Prostate gland (tissue), 2 donors: ENCODE results near the gene KANSL1. TPM values are rescaled to one million over a fixed set of nuclear protein-coding genes. Genes with fewer than 3 reads are reported as not detected.
"Not testable (repeated sequence)": the region's sequence is repeated elsewhere in the genome, so short reads cannot be mapped to it uniquely, and the experiment has no call there.

ENCODE experiments used
- DNase-seq: peaks from one replicate; pipeline ENCODE4 v3.0.0-alpha.2; 2019; ENCODE audit warnings: low spot score
- H3K27ac ChIP-seq, 2 donors: fragments of 200-600 bp; sonication (generic); 2 replicates each; pipeline ENCODE4 v1.5.1; 2017 to 2019
- H3K27me3 ChIP-seq: fragments of 200-600 bp; sonication (generic); replicated peaks from 2 replicates; pipeline ENCODE4 v1.5.1; 2019; ENCODE audit not compliant: insufficient read depth
- H3K36me3 ChIP-seq, 2 donors: fragments of 200-600 bp; sonication (generic); 1 replicate in 1 of 2; 2 replicates in 1 of 2; pipeline versions ENCODE4 v1.5.1 to v1.8.1; 2017 to 2019
- H3K4me1 ChIP-seq: fragments of 200-600 bp; sonication (generic); replicated peaks from 2 replicates; pipeline ENCODE4 v1.5.1; 2019
- H3K4me3 ChIP-seq, 2 donors: fragments of 200-600 bp; sonication (generic); 2 replicates each; pipeline ENCODE4 v1.5.1; 2017 to 2019
- H3K9me3 ChIP-seq: fragments of 200-600 bp; sonication (generic); 2 replicates; pipeline ENCODE4 v1.5.1; 2017
- CTCF ChIP-seq, 4 experiments: fragments of 200-600 bp in 2 of 4; fragments of 450-650 bp in 2 of 4; sonication (generic) in 2 of 4; IDR thresholded peaks; 1 replicate in 3 of 4; 2 replicates in 1 of 4; pipeline ENCODE4 v1.5.1; 2016 to 2019; ENCODE audit warnings: antibody characterized with exemption in 4 of 4, mild to moderate bottlenecking in 2 of 4, moderate library complexity in 2 of 4
- POLR2A ChIP-seq: fragments of 450-650 bp; IDR thresholded peaks from one replicate; pipeline ENCODE4 v1.6.1; 2016; ENCODE audit warnings: antibody characterized with exemption, mild to moderate bottlenecking
- POLR2AphosphoS5 ChIP-seq: sonication (generic); formaldehyde crosslinking; IDR thresholded peaks from one replicate; pipeline ENCODE4 v1.6.1; 2017; ENCODE audit warnings: antibody characterized with exemption
- WGBS: methylation state at CpG from one replicate; pipeline ENCODE4 v1.1.5; 2018; 5-methylcytosine and 5-hydroxymethylcytosine counted together
- intact Hi-C: fragments of 100-400 bp; cut with DNase I; formaldehyde crosslinking; loops from one replicate; pipeline ENCODE4 v1.14.2; 2022
- total RNA-seq, 2 donors: library from RNA; depleted of rRNA; stranded (reverse); fragments of >200 nt; gene quantifications; one replicate each; pipeline ENCODE4 v1.1.0, GENCODE V29; 2016

Gene KANSL1
- total RNA-seq, 2 donors from 2014 or later: 60.4 to 109 TPM

GRCh38 chr17:46182961-46183360 is 10.3 kb downstream of the KANSL1 start:
- no peaks in the 10 kb centered on the region for H3K9me3 ChIP-seq
- 90% methylated on average over 3 of the region's 3 CpGs for WGBS
- H3K27ac ChIP-seq: no peak overlapping the region
- no peak for DNase-seq
- H3K27me3 ChIP-seq: no peaks in the 10 kb centered on the region
- H3K36me3 ChIP-seq: no peaks in the 10 kb centered on the region
- TF ChIP-seq POLR2A: no peak
- no peaks in the 10 kb centered on the region for H3K4me1 ChIP-seq
- intact Hi-C loops: no loop called here
- no peak overlapping the region for H3K4me3 ChIP-seq

GRCh38 chr17:46181940-46182339 is 11.3 kb downstream of the KANSL1 start:
- no peaks in the 10 kb centered on the region for H3K27me3 ChIP-seq
- no peak overlapping the region for H3K4me3 ChIP-seq
- WGBS: 68% methylated on average over 5 of the region's 5 CpGs
- H3K27ac ChIP-seq: no peak overlapping the region
- intact Hi-C loops: no loop called here
- TF ChIP-seq POLR2A (no peak), POLR2AphosphoS5 (no peak), CTCF (IDR thresholded peaks at IDR 0.05) (no peak)
- DNase-seq: no peak
- H3K36me3 ChIP-seq: no peaks in the 10 kb centered on the region
- H3K4me1 ChIP-seq: no peaks in the 10 kb centered on the region
- H3K9me3 ChIP-seq: no peaks in the 10 kb centered on the region

- H3K27me3 ChIP-seq, intact Hi-C loops, H3K9me3 ChIP-seq, H3K27ac ChIP-seq, H3K4me3 ChIP-seq, H3K4me1 ChIP-seq, H3K36me3 ChIP-seq, DNase-seq: not testable (repeated sequence)
- WGBS: 94% methylated on average over 14 of the region's 14 CpGs
Observed at GRCh38 chr17:46181316-46181715, 11.9 kb downstream of the KANSL1 start.

GRCh38 chr17:46180892-46181274 is 12.3 kb downstream of the KANSL1 start:
- intact Hi-C loops: no loop called here
- H3K4me1 ChIP-seq: no peaks in the 10 kb centered on the region
- WGBS: 73% methylated on average over 2 of the region's 2 CpGs

GRCh38 chr17:46180185-46180891 is 12.9 kb downstream of the KANSL1 start:
- H3K36me3 ChIP-seq, H3K9me3 ChIP-seq, H3K4me1 ChIP-seq, intact Hi-C loops, H3K27me3 ChIP-seq, H3K27ac ChIP-seq, H3K4me3 ChIP-seq, DNase-seq: not testable (repeated sequence)
- WGBS: 92% methylated on average over 16 of the region's 16 CpGs

More at GRCh38 chr17:46180892-46181274, 12.3 kb downstream of the KANSL1 start:
- Histone ChIP-seq H3K9me3 (no peaks in the 10 kb centered on the region), H3K27ac (no peak overlapping the region), H3K36me3 (no peaks in the 10 kb centered on the region), H3K4me3 (no peak overlapping the region), H3K27me3 (no peaks in the 10 kb centered on the region)
- no peak for TF ChIP-seq POLR2A
- no peak for TF ChIP-seq POLR2AphosphoS5
- TF ChIP-seq CTCF (IDR thresholded peaks at IDR 0.05): no peak
- no peak for DNase-seq

- no peak overlapping the region for H3K27ac ChIP-seq
- WGBS: 90% methylated on average over 11 of the region's 11 CpGs
- H3K4me1 ChIP-seq: no peaks in the 10 kb centered on the region
Observed at GRCh38 chr17:46179375-46179999, 13.7 kb downstream of the KANSL1 start.

More at GRCh38 chr17:46179375-46179999, 13.7 kb downstream of the KANSL1 start:
- TF ChIP-seq POLR2AphosphoS5 (no peak), POLR2A (no peak), CTCF (IDR thresholded peaks at IDR 0.05) (no peak)
- H3K36me3 ChIP-seq: no peaks in the 10 kb centered on the region
- intact Hi-C loops: no loop called here
- no peak for DNase-seq
- H3K9me3 ChIP-seq: no peaks in the 10 kb centered on the region
- H3K4me3 ChIP-seq: no peak overlapping the region
- no peaks in the 10 kb centered on the region for H3K27me3 ChIP-seq
